HCT116 (cell line): Measurements from ENCODE around the gene INPP4A. TPM values are rescaled to one million over a fixed set of nuclear protein-coding genes. Genes with fewer than 3 reads are reported as not detected.

ENCODE experiments used
- ATAC-seq: fragments of 200-7000 bp; cut with Tn5 transposase; 2 replicates; pipeline ENCODE4 v1.9.1; 2020; ENCODE audit warnings: mild to moderate bottlenecking, moderate library complexity
- BruUV-seq: library from RNA; stranded (reverse); fragments of 400-500 nt; replicated peaks from 2 replicates; lab custom pipeline; 2021; lab: Mats Ljungman, UMichigan
- CTCF ChIA-PET: fragments of 300-600 bp; sonication (Branson Sonifier 250); formaldehyde crosslinking; loops from one replicate; lab custom pipeline; 2021; ENCODE audit warnings: antibody characterized with exemption; lab: Charles Lee
- POLR2A ChIA-PET: fragments of 300-600, 350-600 bp; sonication (Branson Sonifier 250); formaldehyde crosslinking; loops from one replicate; lab custom pipeline; 2021; ENCODE audit warnings: antibody characterized with exemption; lab: Charles Lee
- RAD21 ChIA-PET, 2 experiments: fragments of 300-600 bp; sonication (Branson Sonifier 250); formaldehyde crosslinking; loops; one replicate each; lab custom pipeline; 2023; ENCODE audit warnings: low total read pairs in 2 of 2; ENCODE audit not compliant: uncharacterized antibody in 2 of 2, unreplicated experiment in 2 of 2, low non-redundant PET in 1 of 2; lab: Charles Lee
- DNase-seq: peaks from one replicate; pipeline ENCODE4 v3.0.0-alpha.2; 2010; ENCODE audit warnings: low read depth, low spot score
- H2AFZ ChIP-seq: fragments of 200-600 bp; shearing (Covaris generic), sonication (generic); 2 replicates; pipeline ENCODE4 v1.6.1; 2017; ENCODE audit warnings: low read depth, mixed run types, mixed read lengths, antibody characterized with exemption, low read length; ENCODE audit not compliant: poor library complexity, severe bottlenecking
- H3K27ac ChIP-seq: 2 replicates; pipeline ENCODE4 v1.5.1; 2012; ENCODE audit warnings: low read depth, low read length
- H3K27me3 ChIP-seq: fragments of 200-600 bp; sonication (generic); 2 replicates; pipeline ENCODE4 v1.6.1; 2016; ENCODE audit warnings: mixed run types, low read length, mixed read lengths; ENCODE audit not compliant: insufficient read depth
- H3K36me3 ChIP-seq, 2 experiments: fragments of 200-500 bp in 1 of 2; fragments of 200-600 bp in 1 of 2; sonication (Bioruptor generic) in 1 of 2; sonication (generic) in 1 of 2; 2 replicates each; pipeline versions ENCODE4 v1.5.1 to v1.6.1; 2014 to 2016; ENCODE audit warnings: low read length in 2 of 2, inconsistent platforms in 1 of 2, mixed read lengths in 1 of 2, mixed run types in 1 of 2; ENCODE audit not compliant: insufficient read depth in 2 of 2, control insufficient read depth in 1 of 2
- H3K4me1 ChIP-seq, 2 experiments: fragments of 200-600 bp in 1 of 2; sonication (generic) in 1 of 2; 2 replicates each; pipeline versions ENCODE4 v1.5.1 to v1.6.1; 2012 to 2017; ENCODE audit warnings: low read length in 2 of 2, inconsistent platforms in 1 of 2, mild to moderate bottlenecking in 1 of 2, mixed read lengths in 1 of 2, mixed run types in 1 of 2, moderate library complexity in 1 of 2; ENCODE audit not compliant: insufficient read depth in 2 of 2, control insufficient read depth in 1 of 2
- H3K4me2 ChIP-seq: fragments of 200-600 bp; sonication (generic); 2 replicates; pipeline ENCODE4 v1.6.1; 2017; ENCODE audit warnings: mixed run types, low read length, mixed read lengths
- H3K4me3 ChIP-seq, 2 experiments: fragments of 200-600 bp in 1 of 2; sonication (generic) in 1 of 2; replicated peaks in 1 of 2; 2 replicates each; pipeline ENCODE4 v1.5.1; 2011 to 2016; ENCODE audit warnings: low read length in 2 of 2, control low read depth in 1 of 2, low read depth in 1 of 2, mild to moderate bottlenecking in 1 of 2, mixed read lengths in 1 of 2, mixed run types in 1 of 2
- H3K79me2 ChIP-seq: fragments of 200-600 bp; sonication (generic); 2 replicates; pipeline ENCODE4 v1.6.1; 2017; ENCODE audit warnings: mild to moderate bottlenecking, mixed run types, low read length, moderate library complexity, mixed read lengths; ENCODE audit not compliant: insufficient read depth
- H3K9ac ChIP-seq: fragments of 200-600 bp; sonication (generic); 2 replicates; pipeline ENCODE4 v1.6.1; 2016; ENCODE audit warnings: low read length, mixed read lengths
- H3K9me2 ChIP-seq: fragments of 200-600 bp; sonication (generic), shearing (Covaris generic); 2 replicates; pipeline ENCODE4 v1.6.1; 2017; ENCODE audit warnings: mixed run types, mild to moderate bottlenecking, moderate library complexity; ENCODE audit not compliant: insufficient read depth
- H3K9me3 ChIP-seq, 2 experiments: fragments of 200-500 bp in 1 of 2; fragments of 200-600 bp in 1 of 2; sonication (Bioruptor generic) in 1 of 2; sonication (generic) in 1 of 2; 2 replicates each; pipeline ENCODE4 v1.6.1; 2014 to 2017; ENCODE audit warnings: low read length in 2 of 2, mixed read lengths in 2 of 2, inconsistent platforms in 1 of 2, low read depth in 1 of 2, mild to moderate bottlenecking in 1 of 2, mixed run types in 1 of 2, moderate library complexity in 1 of 2; ENCODE audit not compliant: control insufficient read depth in 1 of 2, insufficient read depth in 1 of 2
- H4K20me1 ChIP-seq: fragments of 200-600 bp; sonication (generic), shearing (Covaris generic); 2 replicates; pipeline ENCODE4 v1.6.1; 2017; ENCODE audit warnings: mixed run types, mild to moderate bottlenecking, moderate library complexity; ENCODE audit not compliant: insufficient read depth
- CBX3 ChIP-seq: IDR thresholded peaks from 2 replicates; pipeline ENCODE4 v1.6.1; 2012; ENCODE audit warnings: low read depth
- CEBPB ChIP-seq: IDR thresholded peaks from 2 replicates; pipeline ENCODE4 v1.6.1; 2012; ENCODE audit warnings: low read depth
- ELF1 ChIP-seq: IDR thresholded peaks from 2 replicates; pipeline ENCODE4 v1.6.1; 2012; ENCODE audit warnings: low read depth, borderline replicate concordance
- RAD21 ChIP-seq: IDR thresholded peaks from 2 replicates; pipeline ENCODE4 v1.6.1; 2012; ENCODE audit warnings: low read depth, mild to moderate bottlenecking
- SIN3A ChIP-seq: IDR thresholded peaks from 2 replicates; pipeline ENCODE4 v1.6.1; 2012; ENCODE audit warnings: low read depth
- SRF ChIP-seq: IDR thresholded peaks from 2 replicates; pipeline ENCODE4 v1.6.1; 2012; ENCODE audit warnings: low read depth
- ZFX ChIP-seq: fragments of 450-650 bp; IDR thresholded peaks from 2 replicates; pipeline ENCODE4 v1.6.1; 2017
- intact Hi-C: fragments of 100-400 bp; cut with micrococcal nuclease; formaldehyde crosslinking; loops from 2 replicates; pipeline ENCODE4 v1.10.0; 2022
- total RNA-seq: library from RNA; stranded (reverse); gene quantifications from one replicate; pipeline ENCODE4 v1.2.1, GENCODE V29; 2021; ENCODE audit not compliant: unreplicated experiment
- TF ChIP-seq, protein P1 (sequence below): IDR thresholded peaks from 2 replicates; pipeline ENCODE4 v1.6.1; 2012
- TF ChIP-seq, protein P2 (sequence below): IDR thresholded peaks from 2 replicates; pipeline ENCODE4 v1.6.1; 2012

INPP4A gene
- total RNA-seq, 1 experiment from 2014 or later = 18.5 TPM

DNA sequence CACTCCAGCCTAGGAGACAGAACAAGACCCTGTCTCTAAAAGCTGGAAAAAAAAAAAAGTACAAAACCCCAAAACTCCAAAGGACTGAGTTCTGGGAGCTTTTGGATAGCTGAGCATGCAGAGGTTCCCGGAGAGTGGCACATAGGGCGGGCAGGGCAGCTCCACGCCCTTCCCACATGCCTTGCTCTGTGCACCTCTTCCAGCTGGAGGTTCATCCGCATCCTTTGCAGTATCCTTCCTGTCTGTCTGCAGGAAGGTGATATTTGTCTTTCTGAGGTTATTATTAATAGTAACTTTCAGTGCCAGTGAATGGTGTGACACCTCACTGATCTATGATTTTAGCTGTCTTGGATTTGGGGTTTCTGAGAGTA, 70.2 kb downstream of the INPP4A start:
- H3K4me1 ChIP-seq = peaks cover 0 to 8% of the 10 kb centered on the region in 2 experiments; a peak in 2 of 4 replicates
- H2AFZ ChIP-seq = no peak overlapping the region
- ATAC-seq (no peak), DNase-seq (no peak)
- no peaks in the 10 kb centered on the region for H3K27me3 ChIP-seq
- no peaks in the 10 kb centered on the region for H4K20me1 ChIP-seq
- H3K4me3 ChIP-seq = no peak overlapping the region
- TF ChIP-seq ELF1 (no peak), SIN3A (no peak), SRF (no peak), CBX3 (no peak), RAD21 (no peak), ZFX (no peak)
- TF ChIP-seq, protein P1, sequence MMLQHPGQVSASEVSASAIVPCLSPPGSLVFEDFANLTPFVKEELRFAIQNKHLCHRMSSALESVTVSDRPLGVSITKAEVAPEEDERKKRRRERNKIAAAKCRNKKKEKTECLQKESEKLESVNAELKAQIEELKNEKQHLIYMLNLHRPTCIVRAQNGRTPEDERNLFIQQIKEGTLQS = no peak
- TF ChIP-seq, protein P2, sequence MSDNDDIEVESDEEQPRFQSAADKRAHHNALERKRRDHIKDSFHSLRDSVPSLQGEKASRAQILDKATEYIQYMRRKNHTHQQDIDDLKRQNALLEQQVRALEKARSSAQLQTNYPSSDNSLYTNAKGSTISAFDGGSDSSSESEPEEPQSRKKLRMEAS = no peak
- H3K79me2 ChIP-seq = no peaks in the 10 kb centered on the region
- POLR2A ChIA-PET = no interaction called here
- H3K9me2 ChIP-seq = no peaks in the 10 kb centered on the region
- CTCF ChIA-PET = no interaction called here
- peak overlapping the region; percentile 11; the same call in 1 of the 2 replicates for H3K4me2 ChIP-seq
- BruUV-seq = no TSS peak
- RAD21 ChIA-PET = no interaction called here
- H3K27ac ChIP-seq = no peak overlapping the region
- H3K9me3 ChIP-seq = no peaks in the 10 kb centered on the region
- no peak overlapping the region for H3K9ac ChIP-seq
- H3K36me3 ChIP-seq = no peaks in the 10 kb centered on the region
- intact Hi-C loops = no loop called here

DNA sequence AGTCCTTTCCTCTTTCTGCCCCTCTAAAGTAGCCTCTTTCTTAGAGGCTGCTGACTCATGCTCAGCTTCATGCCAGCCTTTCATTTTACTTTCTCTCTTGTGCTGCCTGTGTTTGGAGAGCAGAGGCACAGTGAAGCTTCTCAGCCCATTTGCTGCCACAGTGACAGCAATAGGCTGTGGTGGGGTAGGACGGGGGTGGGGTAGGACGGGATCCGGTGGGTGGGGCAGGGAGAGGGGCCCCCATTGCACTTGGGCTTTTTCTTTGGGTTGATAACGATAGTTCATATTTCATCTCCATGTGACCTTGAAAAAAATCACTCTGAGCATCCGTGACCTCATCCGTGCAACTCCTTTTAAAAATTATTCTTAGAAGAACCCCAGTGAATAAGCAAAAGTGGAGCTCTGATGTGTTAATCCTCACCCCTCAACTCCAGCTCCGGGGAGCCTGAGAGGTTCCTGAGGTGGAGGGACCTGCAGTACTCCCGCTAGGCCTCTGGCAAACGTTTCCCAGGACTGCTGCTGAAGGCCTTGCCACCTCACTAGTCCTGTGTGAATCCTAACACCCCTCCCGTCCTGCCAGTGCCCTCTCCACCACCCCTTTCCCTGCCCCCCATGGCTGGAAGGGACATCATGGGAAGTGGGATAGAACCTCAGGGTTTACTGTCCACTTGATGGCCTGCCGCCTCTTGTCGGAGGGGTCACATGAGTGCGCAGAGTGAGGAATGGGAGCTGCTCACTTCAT, 70.8 kb downstream of the INPP4A start:
- no peak for TF ChIP-seq CEBPB
- ATAC-seq (no peak), DNase-seq (no peak)
- Histone ChIP-seq H3K27me3 (no peaks in the 10 kb centered on the region), H4K20me1 (no peaks in the 10 kb centered on the region), H3K36me3 (no peaks in the 10 kb centered on the region), H3K4me1 (peaks cover 0 to 8% of the 10 kb centered on the region in 2 experiments; a peak in 2 of 4 replicates), H3K27ac (no peak overlapping the region), H3K9me3 (no peaks in the 10 kb centered on the region), H3K79me2 (no peaks in the 10 kb centered on the region), H3K4me2 (peak overlapping the region; percentile 11; the same call in 1 of the 2 replicates), H2AFZ (no peak overlapping the region), H3K4me3 (no peak overlapping the region), H3K9me2 (no peaks in the 10 kb centered on the region), H3K9ac (no peak overlapping the region)
- intact Hi-C loops = no loop called here
- RAD21 ChIA-PET = no interaction called here
- POLR2A ChIA-PET = no interaction called here
- no TSS peak for BruUV-seq
- CTCF ChIA-PET = no interaction called here
